ENCODE results near the gene C21orf91. TPM values are rescaled to one million over a fixed set of nuclear protein-coding genes. Genes with fewer than 3 reads are reported as not detected.
A peak's percentile ranks its signal among the peaks of the same experiment; 100 is the strongest.

C21orf91 gene
- polyA plus RNA-seq, 3 donors: 4.6 to 22.3 (median 18.9) TPM

- peaks cover 2 to 6% of the 10 kb centered on the region in 2 donors for H3K36me3 ChIP-seq (replicated peaks in 1 of 2; ENCODE audit: control insufficient read depth in 1 of 2, insufficient read depth in 2 of 2, low read length in 2 of 2)
- H3K27me3 Mint-ChIP-seq (ENCODE audit: low read depth in 3 of 3): no peaks in the 10 kb centered on the region
- DNase-seq: no peak
- peaks cover 4 to 10% (median 6%) of the 10 kb centered on the region in 7 donors for H3K9me3 Mint-ChIP-seq
- H3K4me2 ChIP-seq (replicated peaks; ENCODE audit: extremely low read depth, low read length, poor library complexity, severe bottlenecking): no peak overlapping the region
- peaks cover 28% of the 10 kb centered on the region for H3K4me1 Mint-ChIP-seq
- H3K27ac Mint-ChIP-seq: no peak overlapping the region
- peaks cover 0 to 7% of the 10 kb centered on the region in 2 donors for H3K9me3 ChIP-seq (replicated peaks in 1 of 2; ENCODE audit: control insufficient read depth in 1 of 2, insufficient read depth in 1 of 2, low read length in 2 of 2)
- peaks cover 30% of the 10 kb centered on the region for H3K79me2 ChIP-seq (ENCODE audit: insufficient read depth, low read length)
- peaks cover 16 to 30% of the 10 kb centered on the region in 2 donors for H3K4me1 ChIP-seq (ENCODE audit: control insufficient read depth in 1 of 2, insufficient read depth in 2 of 2, low read length in 2 of 2)
- H2AFZ ChIP-seq (ENCODE audit: insufficient read depth, low read depth, low read length, poor library complexity, severe bottlenecking): no peak overlapping the region
- TF ChIP-seq CTCF (IDR thresholded peaks at IDR 0.05): no peak
- no peaks in the 10 kb centered on the region for H3K27me3 ChIP-seq (ENCODE audit: control insufficient read depth in 2 of 2, insufficient read depth in 2 of 2, low read length in 2 of 2)
- H3K4me3 Mint-ChIP-seq: no peak overlapping the region
- H3K9ac ChIP-seq (ENCODE audit: insufficient read depth, low read length, poor library complexity, severe bottlenecking): no peak overlapping the region
- peaks cover 24% of the 10 kb centered on the region for H4K20me1 ChIP-seq (ENCODE audit: insufficient read depth, low read length)
- H3K36me3 Mint-ChIP-seq: peaks cover 3 to 6% of the 10 kb centered on the region in 2 donors
- H3K27ac ChIP-seq (ENCODE audit: low read depth in 1 of 2, low read length in 2 of 2): no peak overlapping the region
- intact Hi-C loops (cut with micrococcal nuclease): no loop called here
- WGBS (ENCODE audit: insufficient coverage): 50% methylated on average over 1 of the region's 3 CpGs
- H3K4me3 ChIP-seq (replicated peaks in 1 of 3; ENCODE audit: low read depth in 2 of 3, low read length in 3 of 3): no peak overlapping the region
Measured at GRCh38 chr21:17821121-17821520, 2.0 kb upstream of the C21orf91 start.

GRCh38 chr21:17819877-17820229 lies 697 bp upstream of the C21orf91 start:
- peak overlapping the region; percentile 79 for H3K4me2 ChIP-seq (replicated peaks; ENCODE audit: extremely low read depth, low read length, poor library complexity, severe bottlenecking)
- Mint-ChIP-seq H3K4me1 (peaks cover 28% of the 10 kb centered on the region), H3K36me3 (peaks cover 10 to 15% of the 10 kb centered on the region in 2 donors), H3K9me3 (peaks cover 0 to 4% (median 0%) of the 10 kb centered on the region in 7 donors), H3K27me3 (ENCODE audit: low read depth in 3 of 3) (no peaks in the 10 kb centered on the region), H3K4me3 (peak overlapping the region; percentile 92 to 93), H3K27ac (peak overlapping the region; percentile 91 to 100 (median 99))
- H3K4me1 ChIP-seq (ENCODE audit: control insufficient read depth in 1 of 2, insufficient read depth in 2 of 2, low read length in 2 of 2): peaks cover 16 to 30% of the 10 kb centered on the region in 2 donors
- H3K79me2 ChIP-seq (ENCODE audit: insufficient read depth, low read length): peaks cover 42% of the 10 kb centered on the region
- H4K20me1 ChIP-seq (ENCODE audit: insufficient read depth, low read length): peaks cover 36% of the 10 kb centered on the region
- no CpG with 5 or more reads among the region's 6 CpGs for WGBS (ENCODE audit: insufficient coverage)
- no peaks in the 10 kb centered on the region for H3K9me3 ChIP-seq (replicated peaks in 1 of 2; ENCODE audit: control insufficient read depth in 1 of 2, insufficient read depth in 1 of 2, low read length in 2 of 2)
- peak overlapping the region; percentile 85 to 94 (median 92) for H3K4me3 ChIP-seq (replicated peaks in 1 of 3; ENCODE audit: low read depth in 2 of 3, low read length in 3 of 3)
- H3K9ac ChIP-seq (ENCODE audit: insufficient read depth, low read length, poor library complexity, severe bottlenecking): peak overlapping the region; percentile 85
- H2AFZ ChIP-seq (ENCODE audit: insufficient read depth, low read depth, low read length, poor library complexity, severe bottlenecking): peak overlapping the region; percentile 87
- H3K36me3 ChIP-seq (replicated peaks in 1 of 2; ENCODE audit: control insufficient read depth in 1 of 2, insufficient read depth in 2 of 2, low read length in 2 of 2): peaks cover 7 to 18% of the 10 kb centered on the region in 2 donors
- H3K27ac ChIP-seq (ENCODE audit: low read depth in 1 of 2, low read length in 2 of 2): peak overlapping the region; percentile 74 to 94
- no peak for TF ChIP-seq CTCF (IDR thresholded peaks at IDR 0.05)
- H3K27me3 ChIP-seq (ENCODE audit: control insufficient read depth in 2 of 2, insufficient read depth in 2 of 2, low read length in 2 of 2): no peaks in the 10 kb centered on the region
- intact Hi-C loops (cut with micrococcal nuclease): loop anchor here in 1 of 2 donors (5.0 to 10.0 kb wide), 4 partner anchors 38 to 285 kb away; partner anchors contain the start of gene BTG3
- peak in 2 of 3 donors; percentile 61 to 67 for DNase-seq

Measured in CD14-positive monocyte (primary cell).